K562 (cell line): Measurements from ENCODE around the gene RCC1. TPM values are rescaled to one million over a fixed set of nuclear protein-coding genes. Genes with fewer than 3 reads are reported as not detected.

Experiments used
- BRD4 ChIP-seq: fragments of 200-600 bp; sonication (generic); IDR thresholded peaks from 2 replicates; pipeline ENCODE4 v1.6.1; 2017; ENCODE audit warnings: inconsistent platforms
- CREB1 ChIP-seq, 2 experiments: sonication (generic) in 1 of 2; formaldehyde crosslinking in 1 of 2; IDR thresholded peaks; 2 replicates each; pipeline versions ENCODE4 v1.6.1 to v1.8.0; 2012 to 2022; ENCODE audit warnings: inconsistent platforms in 1 of 2, mild to moderate bottlenecking in 1 of 2, missing genetic modification reagents in 1 of 2, moderate library complexity in 1 of 2
- EHMT2 ChIP-seq: fragments of 450-650 bp; IDR thresholded peaks from 2 replicates; pipeline ENCODE4 v1.6.1; 2018; ENCODE audit warnings: antibody characterized with exemption
- ESRRA ChIP-seq: fragments of 450-650 bp; IDR thresholded peaks from 2 replicates; pipeline ENCODE4 v1.6.1; 2014; ENCODE audit warnings: low read depth, mild to moderate bottlenecking, moderate library complexity, borderline replicate concordance
- MXI1 ChIP-seq: IDR thresholded peaks from 2 replicates; pipeline ENCODE4 v1.6.1; 2011; ENCODE audit warnings: low read depth, mild to moderate bottlenecking, improper control_type of control experiment, low read length
- MYBL2 ChIP-seq, 2 experiments: fragments of 450-650 bp in 1 of 2; sonication (generic) in 1 of 2; formaldehyde crosslinking in 1 of 2; IDR thresholded peaks; 2 replicates each; pipeline versions ENCODE4 v1.6.1 to v1.8.1; 2017 to 2022; ENCODE audit warnings: borderline replicate concordance in 1 of 2, inconsistent platforms in 1 of 2, low read depth in 1 of 2, mild to moderate bottlenecking in 1 of 2, missing genetic modification reagents in 1 of 2, moderate library complexity in 1 of 2
- MYNN ChIP-seq, 2 experiments: sonication (generic); formaldehyde crosslinking in 1 of 2; IDR thresholded peaks; 2 replicates each; pipeline versions ENCODE4 v1.5.0 to v1.6.1; 2016 to 2020; ENCODE audit warnings: antibody characterized with exemption in 1 of 2, missing genetic modification reagents in 1 of 2
- NBN ChIP-seq: fragments of 450-650 bp; IDR thresholded peaks from 2 replicates; pipeline ENCODE4 v1.6.1; 2016; ENCODE audit warnings: low read depth, mild to moderate bottlenecking
- NCOA6 ChIP-seq: fragments of 450-650 bp; IDR thresholded peaks from 2 replicates; pipeline ENCODE4 v1.6.1; 2017; ENCODE audit warnings: mild to moderate bottlenecking
- POLR2AphosphoS5 ChIP-seq: IDR thresholded peaks from 2 replicates; pipeline ENCODE4 v1.6.1; 2011; ENCODE audit warnings: mild to moderate bottlenecking, low read depth, low read length, moderate library complexity; ENCODE audit not compliant: control insufficient read depth, insufficient read depth
- PTBP1 ChIP-seq: fragments of 200-400 bp; formaldehyde crosslinking; IDR thresholded peaks from 2 replicates; pipeline ENCODE4 v1.6.1; 2017; ENCODE audit warnings: low read depth, low read length
- SIRT6 ChIP-seq: IDR thresholded peaks from one replicate; pipeline ENCODE4 v1.6.1; 2012; ENCODE audit warnings: low read depth, mild to moderate bottlenecking, control low read depth, inconsistent platforms, low read length, moderate library complexity
- SUPT5H ChIP-seq: fragments of 450-650 bp; IDR thresholded peaks from 2 replicates; pipeline ENCODE4 v1.6.1; 2016
- TFAM ChIP-seq: fragments of 250-450 bp; sonication (Bioruptor Pico); conservative IDR thresholded peaks from 2 replicates; pipeline ENCODE4 v1.5.0; 2021; ENCODE audit warnings: mild to moderate bottlenecking, moderate library complexity
- YY1 ChIP-seq, 3 experiments: IDR thresholded peaks; 2 replicates each; pipeline ENCODE4 v1.6.1; 2011; ENCODE audit warnings: low read length in 2 of 3, mild to moderate bottlenecking in 2 of 3, moderate library complexity in 2 of 3, borderline replicate concordance in 1 of 3, control low read depth in 1 of 3, low read depth in 1 of 3; ENCODE audit not compliant: insufficient read depth in 3 of 3, insufficient replicate concordance in 2 of 3, control insufficient read depth in 1 of 3, insufficient read length in 1 of 3; ENCODE audit errors: extremely low read depth in 1 of 3
- polyA plus RNA-seq, 8 experiments: library from polyadenylated mRNA; depleted of rRNA in 4 of 8; stranded (reverse) in 5 of 8; unstranded in 3 of 8; fragments of >200 nt; fragmentation: Nextera tagmentation in 2 of 8; fragmentation: Illumina TruSeq in 1 of 8; extraction: Ambion mirVana in 2 of 8; extraction: Trizol in 1 of 8; gene quantifications; 2 replicates each; pipeline versions ENCODE4 v1.2.1 to v1.2.3, GENCODE V29; 2011 to 2014; ENCODE audit warnings: inconsistent platforms in 1 of 8, missing spikeins in 1 of 8
- total RNA-seq, 7 experiments: library from RNA; depleted of rRNA in 6 of 7; stranded (reverse); fragments of >200 nt in 6 of 7; fragmentation: Illumina TruSeq in 2 of 7; extraction: Trizol in 2 of 7; gene quantifications; 2 replicates each; pipeline versions ENCODE4 v1.2.1 to v1.2.3, GENCODE V29; 2011 to 2021; ENCODE audit warnings: low replicate concordance in 1 of 7
- TF ChIP-seq, protein P1 (sequence below): fragments of 250-450 bp; sonication (Bioruptor Pico); IDR thresholded peaks from 2 replicates; pipeline ENCODE4 v1.6.1; 2021; ENCODE audit warnings: mild to moderate bottlenecking
- TF ChIP-seq, protein P2 (sequence below): fragments of 450-650 bp; IDR thresholded peaks from one replicate; pipeline ENCODE4 v1.6.1; 2018; ENCODE audit warnings: mild to moderate bottlenecking, moderate library complexity; ENCODE audit not compliant: partially characterized antibody
- TF ChIP-seq, protein P3 (sequence below): sonication (generic); formaldehyde crosslinking; IDR thresholded peaks from 2 replicates; pipeline ENCODE4 v1.8.0; 2022; ENCODE audit warnings: mild to moderate bottlenecking, missing genetic modification reagents
- TF ChIP-seq, protein P4 (sequence below): fragments of 450-650 bp; IDR thresholded peaks from 2 replicates; pipeline ENCODE4 v1.6.1; 2016; ENCODE audit warnings: mild to moderate bottlenecking
- TF ChIP-seq, protein P5 (sequence below): fragments of 250-450 bp; sonication (Bioruptor Pico); IDR thresholded peaks from 2 replicates; pipeline ENCODE4 v1.5.0; 2021

The RCC1 gene
- total and polyA plus RNA-seq, 9 of the 15 experiments (the other 6 are each of a cell fraction or from before 2014, with no cell fraction given): 16.4 to 202 (median 107) TPM

DNA sequence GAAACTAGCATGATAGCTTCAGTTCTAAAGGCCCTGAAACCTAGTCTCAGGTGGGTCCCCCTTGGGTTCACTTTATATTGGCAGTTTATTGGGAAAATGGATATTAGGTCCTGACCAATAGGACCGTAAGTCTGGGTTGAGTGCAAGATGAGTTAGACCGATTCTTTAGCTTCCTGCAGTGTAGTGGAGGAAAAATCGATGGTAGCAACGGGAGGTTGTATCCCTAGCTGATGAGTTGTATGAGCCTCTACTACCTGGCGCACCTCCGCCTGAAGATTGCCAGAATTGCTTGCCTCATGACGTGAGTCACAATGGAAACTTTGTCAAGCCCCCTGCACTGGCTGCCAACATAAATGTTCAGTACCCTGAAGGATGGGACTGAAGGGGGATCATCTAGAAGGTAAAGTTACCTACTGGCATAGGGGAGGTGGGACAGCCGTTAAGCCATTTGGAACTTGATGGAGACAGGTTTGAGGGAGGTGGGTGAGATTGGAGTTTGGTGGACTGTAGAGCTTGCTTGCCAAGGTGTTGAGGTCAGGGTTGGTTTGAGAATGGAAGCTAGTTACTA is 3.9 kb downstream of the RCC1 start (continued):
- TF ChIP-seq, protein P1, sequence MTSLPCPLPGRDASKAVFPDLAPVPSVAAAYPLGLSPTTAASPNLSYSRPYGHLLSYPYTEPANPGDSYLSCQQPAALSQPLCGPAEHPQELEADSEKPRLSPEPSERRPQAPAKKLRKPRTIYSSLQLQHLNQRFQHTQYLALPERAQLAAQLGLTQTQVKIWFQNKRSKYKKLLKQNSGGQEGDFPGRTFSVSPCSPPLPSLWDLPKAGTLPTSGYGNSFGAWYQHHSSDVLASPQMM (CRISPR knock-in tag): peak; percentile 22; the same call in 1 of the 2 replicates
- TF ChIP-seq, protein P2, sequence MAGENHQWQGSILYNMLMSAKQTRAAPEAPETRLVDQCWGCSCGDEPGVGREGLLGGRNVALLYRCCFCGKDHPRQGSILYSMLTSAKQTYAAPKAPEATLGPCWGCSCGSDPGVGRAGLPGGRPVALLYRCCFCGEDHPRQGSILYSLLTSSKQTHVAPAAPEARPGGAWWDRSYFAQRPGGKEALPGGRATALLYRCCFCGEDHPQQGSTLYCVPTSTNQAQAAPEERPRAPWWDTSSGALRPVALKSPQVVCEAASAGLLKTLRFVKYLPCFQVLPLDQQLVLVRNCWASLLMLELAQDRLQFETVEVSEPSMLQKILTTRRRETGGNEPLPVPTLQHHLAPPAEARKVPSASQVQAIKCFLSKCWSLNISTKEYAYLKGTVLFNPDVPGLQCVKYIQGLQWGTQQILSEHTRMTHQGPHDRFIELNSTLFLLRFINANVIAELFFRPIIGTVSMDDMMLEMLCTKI: no peak
- no peak for TF ChIP-seq ESRRA
- peak; percentile 93 for TF ChIP-seq POLR2AphosphoS5
- TF ChIP-seq MYBL2 (IDR thresholded peaks at IDR 0.05; ENCODE audit: low read depth): 0 out of 2 replicates have a peak, but pooled peaks have one; percentile 20
- TF ChIP-seq MYBL2 (CRISPR knock-in tag; IDR thresholded peaks at IDR 0.05; ENCODE audit: borderline replicate concordance): no peak
- TF ChIP-seq MXI1: peak; percentile 52; the same call in 1 of the 2 replicates
- TF ChIP-seq, protein P3, sequence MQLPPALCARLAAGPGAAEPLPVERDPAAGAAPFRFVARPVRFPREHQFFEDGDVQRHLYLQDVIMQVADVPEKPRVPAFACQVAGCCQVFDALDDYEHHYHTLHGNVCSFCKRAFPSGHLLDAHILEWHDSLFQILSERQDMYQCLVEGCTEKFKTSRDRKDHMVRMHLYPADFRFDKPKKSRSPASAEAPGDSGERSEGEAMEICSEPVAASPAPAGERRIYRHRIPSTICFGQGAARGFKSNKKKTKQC (CRISPR knock-in tag): no peak
- TF ChIP-seq PTBP1: peak; percentile 94
- TF ChIP-seq, protein P4, sequence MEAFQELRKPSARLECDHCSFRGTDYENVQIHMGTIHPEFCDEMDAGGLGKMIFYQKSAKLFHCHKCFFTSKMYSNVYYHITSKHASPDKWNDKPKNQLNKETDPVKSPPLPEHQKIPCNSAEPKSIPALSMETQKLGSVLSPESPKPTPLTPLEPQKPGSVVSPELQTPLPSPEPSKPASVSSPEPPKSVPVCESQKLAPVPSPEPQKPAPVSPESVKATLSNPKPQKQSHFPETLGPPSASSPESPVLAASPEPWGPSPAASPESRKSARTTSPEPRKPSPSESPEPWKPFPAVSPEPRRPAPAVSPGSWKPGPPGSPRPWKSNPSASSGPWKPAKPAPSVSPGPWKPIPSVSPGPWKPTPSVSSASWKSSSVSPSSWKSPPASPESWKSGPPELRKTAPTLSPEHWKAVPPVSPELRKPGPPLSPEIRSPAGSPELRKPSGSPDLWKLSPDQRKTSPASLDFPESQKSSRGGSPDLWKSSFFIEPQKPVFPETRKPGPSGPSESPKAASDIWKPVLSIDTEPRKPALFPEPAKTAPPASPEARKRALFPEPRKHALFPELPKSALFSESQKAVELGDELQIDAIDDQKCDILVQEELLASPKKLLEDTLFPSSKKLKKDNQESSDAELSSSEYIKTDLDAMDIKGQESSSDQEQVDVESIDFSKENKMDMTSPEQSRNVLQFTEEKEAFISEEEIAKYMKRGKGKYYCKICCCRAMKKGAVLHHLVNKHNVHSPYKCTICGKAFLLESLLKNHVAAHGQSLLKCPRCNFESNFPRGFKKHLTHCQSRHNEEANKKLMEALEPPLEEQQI: 0 out of 2 replicates have a peak, but pooled peaks have one; percentile 43
- TF ChIP-seq CREB1 (IDR thresholded peaks at IDR 0.05): peak; percentile 33; the same call in 1 of the 2 replicates
- TF ChIP-seq CREB1 (CRISPR knock-in tag; IDR thresholded peaks at IDR 0.05): no peak
- TF ChIP-seq, protein P5, sequence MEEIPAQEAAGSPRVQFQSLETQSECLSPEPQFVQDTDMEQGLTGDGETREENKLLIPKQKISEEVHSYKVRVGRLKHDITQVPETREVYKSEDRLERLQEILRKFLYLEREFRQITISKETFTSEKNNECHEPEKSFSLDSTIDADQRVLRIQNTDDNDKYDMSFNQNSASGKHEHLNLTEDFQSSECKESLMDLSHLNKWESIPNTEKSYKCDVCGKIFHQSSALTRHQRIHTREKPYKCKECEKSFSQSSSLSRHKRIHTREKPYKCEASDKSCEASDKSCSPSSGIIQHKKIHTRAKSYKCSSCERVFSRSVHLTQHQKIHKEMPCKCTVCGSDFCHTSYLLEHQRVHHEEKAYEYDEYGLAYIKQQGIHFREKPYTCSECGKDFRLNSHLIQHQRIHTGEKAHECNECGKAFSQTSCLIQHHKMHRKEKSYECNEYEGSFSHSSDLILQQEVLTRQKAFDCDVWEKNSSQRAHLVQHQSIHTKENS (CRISPR knock-in tag): peak; percentile 82
- peak; percentile 58 for TF ChIP-seq NCOA6
- TF ChIP-seq NBN: peak; percentile 22; the same call in 1 of the 2 replicates
- TF ChIP-seq SIRT6: peak; percentile 79
- TF ChIP-seq TFAM (CRISPR knock-in tag): no peak
- 0 out of 2 replicates have a peak, but pooled peaks have one; percentile 0 for TF ChIP-seq BRD4
- peak; percentile 99 for TF ChIP-seq SUPT5H
- peak; percentile 27; the same call in 1 of the 2 replicates for TF ChIP-seq EHMT2
- no peak; the same call in 1 of the 2 replicates for TF ChIP-seq MYNN (IDR thresholded peaks at IDR 0.05)
- no peak for TF ChIP-seq MYNN (CRISPR knock-in tag; IDR thresholded peaks at IDR 0.05)
- peak in 1 of 3 experiments; percentile 55 for TF ChIP-seq YY1 (IDR thresholded peaks at IDR 0.05; ENCODE audit: borderline replicate concordance in 1 of 3, control insufficient read depth in 1 of 3, extremely low read depth in 1 of 3, insufficient read depth in 3 of 3, insufficient read length in 1 of 3, insufficient replicate concordance in 2 of 3, low read depth in 1 of 3, low read length in 2 of 3)
